HG03354 (cell line): Measurements from ENCODE around the gene PRR19.
A peak's percentile ranks its signal among the peaks of the same experiment; 100 is the strongest.

Source experiments
- ATAC-seq: cut with Tn5 transposase; IDR thresholded peaks from one replicate; pipeline ENCODE4 v1.9.1; 2021; ENCODE audit warnings: mild to moderate bottlenecking; ENCODE audit not compliant: unreplicated experiment, poor library complexity, severe bottlenecking

The PRR19 gene

DNA sequence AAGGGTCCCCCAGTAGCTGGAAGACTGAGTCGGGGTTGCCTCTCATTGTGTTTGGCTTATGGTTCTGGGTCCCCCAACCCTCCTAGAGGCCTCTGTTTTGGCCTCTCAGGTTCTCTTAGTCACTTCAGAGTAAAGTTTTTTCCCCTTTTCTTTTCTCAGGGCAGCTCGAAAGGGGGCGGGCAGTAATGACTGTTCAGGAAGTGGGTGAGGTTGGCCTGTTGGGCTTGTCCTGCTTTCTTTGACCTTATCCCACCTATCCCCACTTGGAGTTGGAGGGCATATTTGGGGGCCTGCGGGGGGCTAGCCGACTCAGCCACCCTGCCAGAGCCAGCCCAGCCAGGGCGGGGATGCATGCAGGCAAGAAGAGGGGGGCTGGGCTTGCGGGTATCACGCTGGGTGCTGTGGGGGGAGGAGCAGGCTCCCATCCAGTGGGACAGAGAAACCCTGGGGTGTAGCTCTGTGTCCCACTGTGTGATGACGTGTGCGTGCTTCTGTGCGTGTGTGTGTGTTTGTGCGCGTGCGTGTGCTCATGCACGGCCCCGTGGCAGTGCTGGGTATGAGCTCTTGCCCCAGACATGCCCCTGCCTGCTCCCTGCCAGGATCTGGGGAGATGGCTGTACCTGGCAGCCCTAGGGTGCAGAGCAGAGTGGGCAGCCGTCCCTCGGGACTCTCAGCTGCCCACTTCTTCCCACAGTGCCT, 31.4 kb upstream of the PRR19 start:
- no peak for ATAC-seq

DNA sequence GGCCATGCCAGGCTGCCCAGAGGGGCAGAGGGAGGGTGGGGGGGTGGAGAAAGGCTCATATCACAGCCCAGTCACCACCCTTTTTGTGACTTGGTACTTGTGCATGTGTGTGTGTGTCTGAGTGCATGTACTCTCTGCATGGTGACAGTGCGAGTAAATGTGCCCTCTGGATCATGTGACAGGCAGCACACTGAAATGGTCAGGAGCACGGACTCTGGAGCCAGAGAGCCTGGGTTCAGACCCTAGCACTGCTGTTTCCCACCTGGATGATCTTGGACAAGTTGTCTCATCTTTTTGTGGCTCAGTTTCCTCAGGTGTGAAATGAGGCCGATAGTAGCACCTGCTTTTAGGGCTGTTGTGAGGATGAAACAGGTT, 30.9 kb upstream of the PRR19 start:
- ATAC-seq = no peak

DNA sequence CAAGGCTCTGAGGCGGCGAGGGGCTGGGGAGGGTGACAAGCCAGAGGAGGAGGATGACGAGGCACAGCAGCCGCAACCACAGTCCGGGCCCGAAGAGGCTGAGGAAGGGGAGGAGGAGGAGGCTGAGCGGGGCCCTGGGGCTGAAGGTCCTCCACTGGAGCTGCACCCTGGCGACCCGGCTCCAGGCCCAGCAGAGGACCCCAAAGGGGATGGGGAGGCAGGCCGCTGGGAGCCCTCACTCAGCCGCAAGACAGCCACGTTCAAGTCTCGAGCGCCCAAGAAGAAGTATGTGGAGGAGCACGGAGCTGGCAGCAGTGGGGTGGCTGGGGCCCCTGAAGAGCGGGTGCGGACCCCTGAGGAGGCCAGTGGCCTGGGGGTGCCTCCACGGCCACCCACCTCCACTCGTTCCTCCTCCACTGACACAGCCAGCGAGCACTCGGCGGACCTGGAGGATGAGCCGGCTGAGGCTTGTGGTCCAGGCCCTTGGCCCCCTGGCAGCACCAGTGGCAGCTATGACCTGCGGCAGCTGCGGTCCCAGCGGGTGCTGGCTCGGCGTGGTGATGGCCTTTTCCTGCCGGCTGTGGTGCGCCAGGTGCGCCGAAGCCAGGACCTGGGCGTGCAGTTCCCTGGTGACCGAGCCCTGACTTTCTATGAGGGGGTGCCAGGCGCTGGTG, 29.9 kb upstream of the PRR19 start:
- no peak for ATAC-seq

DNA sequence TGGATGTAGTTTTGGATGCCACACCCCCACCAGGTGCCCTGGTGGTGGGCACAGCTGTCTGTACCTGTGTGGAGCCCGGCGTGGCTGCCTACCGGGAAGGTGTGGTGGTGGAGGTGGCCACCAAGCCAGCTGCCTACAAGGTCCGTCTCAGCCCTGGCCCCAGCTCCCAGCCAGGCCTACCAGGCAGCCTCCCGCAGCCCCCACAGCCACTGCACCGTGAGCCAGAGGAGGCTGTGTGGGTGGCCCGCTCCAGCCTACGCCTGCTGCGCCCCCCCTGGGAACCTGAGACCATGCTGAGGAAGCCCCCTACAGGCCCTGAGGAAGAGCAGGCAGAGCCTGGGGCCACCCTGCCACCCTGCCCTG, 29.4 kb upstream of the PRR19 start:
- ATAC-seq = no peak

DNA sequence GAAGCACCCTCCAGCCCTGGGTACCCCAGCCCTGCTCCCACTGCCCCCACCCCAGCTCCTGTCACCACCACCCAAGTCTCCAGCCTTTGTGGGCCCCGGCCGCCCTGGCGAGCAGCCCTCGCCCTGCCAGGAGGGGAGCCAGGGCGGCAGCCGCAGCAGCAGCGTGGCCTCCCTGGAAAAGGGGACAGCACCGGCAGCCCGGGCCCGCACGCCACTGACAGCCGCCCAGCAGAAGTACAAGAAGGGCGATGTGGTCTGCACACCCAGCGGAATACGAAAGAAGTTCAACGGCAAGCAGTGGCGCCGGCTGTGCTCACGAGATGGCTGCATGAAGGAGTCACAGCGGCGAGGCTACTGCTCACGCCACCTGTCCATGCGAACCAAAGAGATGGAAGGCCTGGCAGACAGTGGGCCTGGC, 28.9 kb upstream of the PRR19 start:
- ATAC-seq = no peak

DNA sequence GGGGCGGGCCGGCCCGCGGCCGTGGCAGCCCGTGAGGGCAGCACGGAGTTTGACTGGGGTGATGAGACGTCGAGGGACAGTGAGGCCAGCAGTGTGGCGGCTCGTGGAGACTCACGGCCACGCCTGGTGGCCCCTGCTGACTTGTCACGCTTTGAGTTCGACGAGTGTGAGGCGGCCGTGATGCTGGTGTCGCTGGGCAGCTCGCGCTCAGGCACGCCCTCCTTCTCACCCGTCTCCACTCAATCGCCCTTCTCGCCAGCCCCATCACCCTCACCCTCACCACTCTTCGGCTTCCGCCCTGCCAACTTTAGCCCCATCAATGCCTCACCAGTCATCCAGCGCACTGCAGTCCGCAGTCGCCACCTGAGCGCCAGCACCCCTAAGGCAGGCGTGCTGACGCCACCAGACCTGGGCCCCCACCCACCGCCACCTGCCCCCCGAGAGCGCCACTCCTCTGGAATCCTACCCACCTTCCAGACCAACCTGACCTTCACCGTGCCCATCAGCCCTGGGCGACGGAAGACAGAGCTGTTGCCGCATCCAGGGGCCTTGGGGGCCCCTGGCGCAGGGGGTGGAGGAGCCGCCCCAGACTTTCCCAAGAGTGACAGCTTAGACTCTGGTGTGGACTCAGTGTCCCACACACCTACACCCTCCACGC, 28.4 kb upstream of the PRR19 start:
- no peak for ATAC-seq

DNA sequence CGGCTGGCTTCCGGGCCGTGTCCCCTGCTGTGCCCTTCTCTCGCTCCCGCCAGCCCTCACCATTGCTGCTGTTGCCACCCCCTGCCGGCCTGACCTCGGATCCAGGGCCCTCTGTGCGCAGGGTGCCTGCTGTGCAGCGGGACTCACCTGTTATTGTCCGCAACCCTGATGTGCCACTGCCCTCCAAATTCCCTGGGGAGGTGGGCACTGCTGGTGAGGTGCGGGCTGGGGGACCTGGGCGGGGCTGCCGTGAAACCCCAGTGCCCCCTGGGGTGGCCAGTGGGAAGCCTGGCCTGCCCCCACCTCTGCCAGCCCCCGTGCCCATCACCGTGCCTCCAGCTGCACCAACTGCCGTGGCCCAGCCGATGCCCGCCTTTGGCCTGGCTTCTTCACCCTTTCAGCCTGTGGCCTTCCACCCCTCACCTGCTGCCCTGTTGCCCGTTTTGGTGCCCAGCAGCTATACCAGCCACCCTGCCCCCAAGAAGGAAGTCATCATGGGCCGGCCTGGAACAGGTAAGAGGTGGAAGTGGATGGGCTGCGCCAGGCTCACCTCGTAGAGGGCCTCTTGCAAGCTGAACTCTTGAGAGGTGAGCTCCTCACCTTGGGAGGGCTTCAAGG, 27.8 kb upstream of the PRR19 start:
- no peak for ATAC-seq

DNA sequence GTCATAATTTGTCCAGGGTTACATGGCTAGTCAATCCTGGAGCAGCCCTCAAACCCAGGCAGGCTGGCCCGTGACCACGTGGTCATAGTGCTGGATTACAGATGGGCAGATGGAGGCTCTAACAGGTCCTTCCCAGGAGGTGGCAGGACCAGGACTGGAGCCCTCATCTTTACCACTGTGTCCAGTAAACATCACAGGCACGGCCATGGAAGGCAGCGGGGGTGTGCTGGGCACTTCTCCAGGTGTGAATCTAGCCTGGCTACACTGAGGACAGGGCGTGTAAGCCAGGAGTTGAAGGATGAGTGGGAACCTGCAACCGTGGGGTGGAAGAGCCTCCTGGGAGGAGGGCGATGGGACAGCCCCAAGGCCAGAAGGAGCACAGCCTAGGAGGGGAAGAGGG, 26.8 kb upstream of the PRR19 start:
- no peak for ATAC-seq

DNA sequence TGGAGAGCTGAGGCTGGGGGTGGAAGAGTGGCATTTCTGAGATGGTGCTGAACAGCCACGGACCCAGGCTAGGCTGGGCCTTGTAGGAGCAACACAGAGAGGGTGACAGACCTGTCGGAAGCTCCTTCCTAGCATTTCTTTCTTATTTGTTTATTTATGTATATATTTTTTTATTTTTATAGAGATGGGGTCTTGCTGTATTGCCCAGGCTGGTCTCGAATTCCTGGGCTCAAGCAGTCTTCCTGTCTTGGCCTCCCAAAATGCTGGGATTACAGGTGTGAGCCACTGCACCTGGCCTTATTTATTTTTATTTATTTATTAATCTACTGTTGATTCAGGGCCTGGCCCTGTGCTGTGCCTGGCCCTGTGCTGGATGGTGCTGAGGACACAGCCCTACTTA, 26.4 kb upstream of the PRR19 start:
- no peak for ATAC-seq

DNA sequence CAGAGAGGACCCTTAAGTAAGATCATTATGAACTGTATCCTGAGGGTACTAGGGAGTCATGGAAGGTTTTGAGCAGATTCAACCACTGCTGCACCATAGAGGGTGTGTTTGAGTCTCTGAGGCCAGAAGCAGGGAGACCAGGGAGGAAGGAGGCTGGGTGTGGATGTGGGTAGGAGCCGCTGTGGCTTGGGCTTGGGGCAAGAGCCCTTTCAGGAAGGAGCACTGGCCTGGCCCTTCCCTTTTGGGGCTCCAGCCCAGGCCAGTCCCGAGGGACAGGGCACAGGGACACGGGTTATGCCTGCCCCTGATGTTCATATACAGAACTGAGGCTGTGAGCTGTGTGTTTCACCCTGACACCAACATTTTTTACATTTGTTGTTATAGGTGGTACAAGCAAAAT, 25.6 kb upstream of the PRR19 start:
- no peak for ATAC-seq

DNA sequence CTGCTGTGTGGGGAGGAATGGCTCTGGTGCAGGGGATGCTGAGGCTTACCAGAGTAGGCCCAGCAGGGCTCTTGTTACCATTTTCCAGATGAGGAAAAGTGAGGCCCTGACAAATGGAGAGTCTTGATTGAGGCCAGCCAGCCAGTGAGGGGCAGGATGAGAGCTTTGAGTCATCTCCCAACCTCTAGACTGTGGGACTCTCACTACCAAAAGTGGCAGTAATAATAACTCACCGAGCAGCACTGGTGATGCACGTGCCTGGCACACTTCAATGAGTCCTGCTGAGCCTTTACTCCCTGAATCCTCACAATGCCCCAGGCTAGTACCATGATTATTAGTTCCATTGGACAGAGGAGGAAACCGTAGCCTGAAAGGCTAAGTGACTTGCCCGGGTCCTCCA, 25.1 kb upstream of the PRR19 start:
- no peak for ATAC-seq

DNA sequence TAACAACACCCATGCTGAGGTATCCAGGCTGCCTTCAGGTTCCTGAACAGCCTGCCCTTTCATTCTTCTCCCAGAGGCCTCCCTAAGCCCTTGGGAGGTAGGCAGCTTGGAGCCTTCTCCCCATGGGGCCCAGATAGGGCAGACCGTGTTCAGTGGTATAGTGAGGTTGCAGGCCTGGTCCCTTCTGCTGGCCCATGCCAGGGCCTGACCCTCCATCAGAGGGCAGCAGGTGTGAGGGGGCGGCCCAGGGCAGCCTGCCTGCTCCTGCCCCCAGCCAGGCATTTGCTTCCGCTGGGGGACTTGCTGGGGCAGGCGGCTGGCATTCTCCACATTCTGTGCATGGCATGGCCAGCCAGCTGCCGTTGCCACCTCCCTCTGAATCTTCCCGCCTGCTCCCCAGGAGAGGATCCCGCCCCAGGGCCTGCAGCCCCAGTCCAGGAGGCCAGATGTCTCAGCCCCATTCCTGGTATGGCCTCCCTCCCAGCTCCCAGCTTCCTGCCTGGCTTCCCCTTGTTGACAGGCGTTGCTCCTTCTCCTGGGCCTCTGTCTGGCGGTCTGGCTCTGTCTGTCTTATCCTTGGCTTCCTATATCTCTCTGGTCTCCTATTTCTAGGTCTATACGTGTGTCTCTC, 24.0 kb upstream of the PRR19 start:
- ATAC-seq = no peak

DNA sequence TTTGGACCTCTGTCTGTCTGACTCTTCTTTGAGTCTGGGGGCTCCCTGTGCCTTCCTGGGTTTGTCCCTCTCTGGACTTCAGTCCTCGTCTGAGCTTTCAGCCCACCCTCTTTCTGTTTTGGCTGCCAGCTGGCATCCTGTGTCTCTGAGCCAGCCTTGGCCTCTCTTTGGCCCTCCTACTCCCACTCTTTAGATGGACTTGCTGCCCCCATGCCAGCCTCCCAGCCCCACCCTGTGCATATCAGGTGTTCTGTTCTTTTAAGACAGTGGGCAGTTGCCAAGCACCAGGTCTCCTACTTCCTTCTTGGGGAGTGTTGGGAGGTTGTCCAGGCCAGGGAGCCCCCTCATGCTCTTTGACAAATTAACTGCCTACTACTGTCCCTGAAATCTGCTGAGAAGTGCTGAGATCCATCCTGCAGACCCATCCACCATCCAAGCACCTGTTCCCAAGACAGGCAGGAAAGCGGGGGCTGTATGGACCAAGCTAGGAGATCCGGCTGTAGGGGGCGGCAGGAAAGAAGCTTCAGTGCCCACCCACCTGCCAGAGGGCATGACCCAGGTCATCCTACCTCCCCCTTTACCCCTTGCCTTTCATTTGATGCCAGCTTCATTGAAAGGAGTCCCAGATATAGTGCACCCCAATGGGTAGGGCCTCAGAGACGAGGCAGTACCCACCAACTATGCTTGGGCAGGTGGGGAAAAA, 23.3 kb upstream of the PRR19 start:
- ATAC-seq = no peak

DNA sequence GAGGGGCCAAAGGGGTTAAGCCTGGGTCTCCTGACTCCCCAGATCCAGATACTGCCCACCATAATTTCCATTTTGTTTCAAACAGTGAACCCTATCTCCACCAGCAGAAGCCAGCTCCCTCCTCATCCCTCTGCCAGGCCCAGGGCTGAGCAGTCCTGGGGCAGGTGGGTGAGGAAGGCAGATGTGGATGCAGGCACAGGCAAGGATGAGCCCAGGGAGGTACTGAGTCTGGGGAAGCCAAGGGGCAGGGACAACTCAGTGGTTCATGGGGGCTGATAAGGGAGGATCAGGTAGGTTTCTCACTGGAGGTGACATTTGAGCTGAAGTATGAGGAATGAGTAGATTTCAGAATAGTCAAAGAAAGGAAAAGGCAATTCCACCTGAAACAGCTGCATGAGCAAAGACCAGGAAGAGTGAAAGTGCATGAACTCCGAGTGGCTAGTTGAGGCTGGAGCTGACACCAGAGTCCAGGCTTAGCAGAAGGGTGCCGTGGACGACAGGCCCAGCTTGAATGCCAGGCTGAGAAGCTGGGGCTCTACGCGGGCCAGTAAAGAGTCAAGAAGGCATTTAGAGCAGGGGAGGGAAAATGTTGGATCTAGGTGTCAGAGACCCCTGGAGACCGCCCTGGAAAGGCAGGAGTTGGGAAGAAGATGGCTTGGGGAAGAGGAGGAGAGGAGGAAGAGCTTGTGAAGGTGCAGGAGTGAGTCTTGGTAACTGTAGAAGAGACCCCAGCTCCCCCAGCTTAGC, 22.6 kb upstream of the PRR19 start:
- no peak for ATAC-seq

DNA sequence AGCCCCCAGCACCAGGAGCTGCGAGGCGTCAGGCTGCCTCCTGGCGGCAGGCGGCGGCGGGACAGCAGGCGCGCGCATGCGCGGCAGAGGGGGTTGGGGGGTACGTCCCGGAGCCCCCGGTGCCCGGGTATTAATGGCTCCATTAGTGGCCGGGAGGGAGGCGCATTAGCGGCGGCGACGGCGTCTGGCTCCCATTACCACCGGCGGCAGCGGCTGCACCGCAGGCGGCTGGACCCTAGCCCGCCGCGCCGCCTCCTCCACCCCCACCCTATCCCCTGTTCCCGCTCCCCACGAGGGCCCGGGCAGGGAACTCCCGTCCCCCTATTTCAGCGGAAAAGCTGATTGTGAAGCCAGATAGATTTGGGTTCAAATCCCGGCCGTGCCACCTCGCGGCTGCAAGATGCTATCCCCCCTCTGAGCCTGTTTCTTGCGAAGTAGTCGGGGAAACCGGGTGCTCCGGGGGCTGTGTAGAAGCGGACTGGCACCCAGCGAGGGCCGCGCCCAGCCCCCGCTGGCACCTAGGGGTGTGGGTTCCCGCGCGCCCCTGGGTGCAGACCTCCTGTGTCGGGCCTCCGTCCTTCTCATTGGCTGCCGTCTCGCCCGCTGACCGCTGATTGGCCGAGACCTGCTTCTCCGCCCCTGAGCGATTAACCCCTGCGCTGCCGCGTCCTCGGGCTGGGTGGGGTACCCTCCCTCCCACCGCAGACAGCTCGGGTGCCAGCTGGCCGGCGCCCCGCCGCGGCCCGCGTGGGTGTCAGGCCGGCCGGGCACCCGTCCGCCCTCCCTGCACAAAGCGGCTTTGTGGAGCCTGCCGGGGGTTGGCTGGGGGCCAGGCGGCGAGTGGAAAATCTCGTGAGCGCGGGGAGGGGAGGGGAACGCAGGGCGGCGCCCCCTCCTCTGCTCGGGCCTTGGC, 21.8 kb upstream of the PRR19 start:
- ATAC-seq = peak; percentile 40

DNA sequence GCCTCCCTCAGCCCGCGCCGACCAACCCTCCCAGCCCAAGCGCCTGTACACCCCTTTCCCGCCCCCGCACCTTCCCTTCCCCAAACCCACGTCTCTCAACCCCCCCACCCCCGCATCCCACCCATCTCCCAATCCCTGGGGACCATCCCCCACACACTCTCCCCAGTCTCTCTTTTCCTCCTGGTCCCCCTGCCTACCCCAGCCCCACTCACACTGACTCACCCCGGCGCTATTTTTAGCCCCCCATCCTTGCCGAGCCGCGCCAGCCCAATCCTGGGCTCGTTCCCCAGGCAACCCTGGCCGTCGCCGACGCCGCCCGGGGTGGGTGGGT, 21.2 kb upstream of the PRR19 start:
- no peak for ATAC-seq

DNA sequence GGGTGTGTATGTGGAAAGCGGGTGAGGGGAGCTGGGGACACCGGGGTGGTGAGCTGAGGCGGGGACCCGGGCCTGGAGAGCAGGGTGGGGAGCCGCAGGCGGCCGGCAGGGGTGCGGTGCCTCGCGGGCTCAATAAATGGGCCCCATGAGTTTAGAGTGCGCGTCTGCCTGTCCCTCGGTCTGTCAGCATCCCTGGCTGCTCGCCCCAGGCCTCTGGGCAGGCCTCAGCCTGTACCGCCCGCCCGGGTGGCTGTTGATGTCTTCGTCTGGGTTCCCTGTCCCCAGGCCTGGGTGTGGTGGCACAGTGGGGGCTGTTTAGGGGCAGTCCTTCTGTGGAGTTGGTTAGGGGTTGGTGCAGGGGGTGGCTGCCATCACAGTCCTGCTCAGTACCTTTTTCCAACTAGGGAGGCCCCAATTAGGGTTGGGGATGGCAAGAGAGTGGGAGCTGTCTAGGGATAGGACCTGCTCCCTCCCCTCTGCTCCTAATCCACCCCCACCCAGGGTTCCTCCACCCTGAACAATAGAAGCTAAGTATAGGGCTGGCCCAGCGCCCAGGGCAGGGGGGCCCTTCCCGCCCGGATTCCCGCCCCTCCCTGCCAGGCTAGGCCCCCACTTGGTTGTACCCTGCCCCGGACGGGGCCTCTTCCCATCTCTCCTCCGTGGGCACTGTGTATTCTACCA, 20.6 kb upstream of the PRR19 start:
- no peak for ATAC-seq
